Measurements from ENCODE around the gene CDHR1.
"Not testable (repeated sequence)": the region's sequence is repeated elsewhere in the genome, so short reads cannot be mapped to it uniquely, and the experiment has no call there.

GRCh38 chr10:84180386-84180785 is 14.0 kb upstream of the CDHR1 start:
- TF ChIP-seq, protein P1, sequence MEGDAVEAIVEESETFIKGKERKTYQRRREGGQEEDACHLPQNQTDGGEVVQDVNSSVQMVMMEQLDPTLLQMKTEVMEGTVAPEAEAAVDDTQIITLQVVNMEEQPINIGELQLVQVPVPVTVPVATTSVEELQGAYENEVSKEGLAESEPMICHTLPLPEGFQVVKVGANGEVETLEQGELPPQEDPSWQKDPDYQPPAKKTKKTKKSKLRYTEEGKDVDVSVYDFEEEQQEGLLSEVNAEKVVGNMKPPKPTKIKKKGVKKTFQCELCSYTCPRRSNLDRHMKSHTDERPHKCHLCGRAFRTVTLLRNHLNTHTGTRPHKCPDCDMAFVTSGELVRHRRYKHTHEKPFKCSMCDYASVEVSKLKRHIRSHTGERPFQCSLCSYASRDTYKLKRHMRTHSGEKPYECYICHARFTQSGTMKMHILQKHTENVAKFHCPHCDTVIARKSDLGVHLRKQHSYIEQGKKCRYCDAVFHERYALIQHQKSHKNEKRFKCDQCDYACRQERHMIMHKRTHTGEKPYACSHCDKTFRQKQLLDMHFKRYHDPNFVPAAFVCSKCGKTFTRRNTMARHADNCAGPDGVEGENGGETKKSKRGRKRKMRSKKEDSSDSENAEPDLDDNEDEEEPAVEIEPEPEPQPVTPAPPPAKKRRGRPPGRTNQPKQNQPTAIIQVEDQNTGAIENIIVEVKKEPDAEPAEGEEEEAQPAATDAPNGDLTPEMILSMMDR (IDR thresholded peaks at IDR 0.05; ENCODE audit: control extremely low read depth in 1 of 3, insufficient read depth in 1 of 3, low read depth in 1 of 3, low read length in 3 of 3), result not testable (repeated sequence)
- TF ChIP-seq RAD21 (IDR thresholded peaks at IDR 0.05 in 1 of 2, conservative IDR thresholded peaks at IDR 0.05 in 1 of 2; ENCODE audit: low read depth in 2 of 2, low read length in 2 of 2); POLR2A (IDR thresholded peaks at IDR 0.05; ENCODE audit: control extremely low read depth in 1 of 2, low read depth in 2 of 2, low read length in 2 of 2); CREB1 (IDR thresholded peaks at IDR 0.05); FOSL1 (IDR thresholded peaks at IDR 0.05; ENCODE audit: insufficient read depth, low read depth, low read length); POLR2AphosphoS5 (IDR thresholded peaks at IDR 0.05; ENCODE audit: low read depth, low read length); GABPA (IDR thresholded peaks at IDR 0.05; ENCODE audit: borderline replicate concordance, insufficient read depth, low read length): not testable (repeated sequence)

Measured in H1 (cell line).